Mucosa of descending colon (tissue), 3 donors: ENCODE results near the gene EPN2. TPM values are rescaled to one million over a fixed set of nuclear protein-coding genes. Genes with fewer than 3 reads are reported as not detected.
"Not testable (repeated sequence)": the region's sequence is repeated elsewhere in the genome, so short reads cannot be mapped to it uniquely, and the experiment has no call there.

Experiments
- ATAC-seq: fragments of 200-7000 bp; cut with Tn5 transposase; one replicate; pipeline ENCODE4 v1.9.1; 2020; ENCODE audit warnings: mild to moderate bottlenecking, moderate library complexity
- DNase-seq, 3 donors: peaks; one replicate each; pipeline ENCODE4 v3.0.0-alpha.2; 2020
- H3K36me3 ChIP-seq: fragments of 200-600 bp; one replicate; pipeline ENCODE4 v1.8.0; 2021; ENCODE audit warnings: low read depth, mild to moderate bottlenecking
- H3K4me1 ChIP-seq: fragments of 200-600 bp; one replicate; pipeline ENCODE4 v1.8.0; 2021; ENCODE audit warnings: low read depth, mild to moderate bottlenecking
- H3K4me3 ChIP-seq: fragments of 200-600 bp; one replicate; pipeline ENCODE4 v1.8.0; 2021; ENCODE audit warnings: mild to moderate bottlenecking
- H3K9me3 ChIP-seq: fragments of 200-600 bp; one replicate; pipeline ENCODE4 v1.8.0; 2021; ENCODE audit warnings: mild to moderate bottlenecking
- intact Hi-C, 2 donors: fragments of 100-400 bp; cut with DNase I in 1 of 2; cut with micrococcal nuclease in 1 of 2; formaldehyde crosslinking; loops; one replicate each; pipeline versions ENCODE4 v1.11.0 to v1.11.1; 2022; cut with DNase I, micrococcal nuclease
- total RNA-seq, 3 donors: library from RNA; stranded (reverse); fragmentation: NEBNext Ultra II Directional in 2 of 3; extraction: Animal tissue kit (Norgen Biotek cat#: 25700) in 2 of 3; gene quantifications; one replicate each; pipeline versions ENCODE4 v1.2.1 to v1.2.4, GENCODE V29; 2021 to 2023
- TF ChIP-seq, protein P1 (sequence below): fragments of 200-600 bp; IDR thresholded peaks from one replicate; pipeline ENCODE4 v1.8.0; 2022; ENCODE audit warnings: antibody characterized with exemption, mild to moderate bottlenecking
- donor health status: DM: no; HTN: no; CAD: no; lungs with moderate emphysema.
- donor health status: DM: no; HTN: no; CAD: no.
- donor health status: DM: no; HTN: yes; CAD: no.

Gene EPN2
- total RNA-seq, 3 donors from 2014 or later, result 32.6 to 75.8 (median 45.0) TPM

DNA sequence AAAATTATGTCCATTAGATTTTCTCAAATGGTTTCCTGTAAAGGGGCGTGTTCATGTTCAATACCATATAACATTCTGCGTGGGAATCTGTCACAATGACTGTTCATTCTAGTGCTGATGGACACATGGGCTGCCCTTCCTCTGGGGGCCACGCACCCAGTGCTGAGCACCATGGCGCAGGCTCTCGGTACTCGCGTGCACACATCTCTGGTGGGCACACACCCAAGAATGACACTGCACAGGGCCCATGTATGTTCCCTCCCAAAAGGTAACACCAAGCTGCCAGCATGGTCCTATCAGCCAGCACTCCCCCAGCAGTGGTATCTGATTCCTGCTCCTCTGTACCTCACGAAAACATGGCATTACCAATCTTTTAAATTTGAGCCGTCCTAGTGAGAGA lies 111.6 kb downstream of the EPN2 start:
- DNase-seq, result peak in 1 of 3 donors; percentile 24
- no peaks in the 10 kb centered on the region for H3K9me3 ChIP-seq
- TF ChIP-seq, protein P1, sequence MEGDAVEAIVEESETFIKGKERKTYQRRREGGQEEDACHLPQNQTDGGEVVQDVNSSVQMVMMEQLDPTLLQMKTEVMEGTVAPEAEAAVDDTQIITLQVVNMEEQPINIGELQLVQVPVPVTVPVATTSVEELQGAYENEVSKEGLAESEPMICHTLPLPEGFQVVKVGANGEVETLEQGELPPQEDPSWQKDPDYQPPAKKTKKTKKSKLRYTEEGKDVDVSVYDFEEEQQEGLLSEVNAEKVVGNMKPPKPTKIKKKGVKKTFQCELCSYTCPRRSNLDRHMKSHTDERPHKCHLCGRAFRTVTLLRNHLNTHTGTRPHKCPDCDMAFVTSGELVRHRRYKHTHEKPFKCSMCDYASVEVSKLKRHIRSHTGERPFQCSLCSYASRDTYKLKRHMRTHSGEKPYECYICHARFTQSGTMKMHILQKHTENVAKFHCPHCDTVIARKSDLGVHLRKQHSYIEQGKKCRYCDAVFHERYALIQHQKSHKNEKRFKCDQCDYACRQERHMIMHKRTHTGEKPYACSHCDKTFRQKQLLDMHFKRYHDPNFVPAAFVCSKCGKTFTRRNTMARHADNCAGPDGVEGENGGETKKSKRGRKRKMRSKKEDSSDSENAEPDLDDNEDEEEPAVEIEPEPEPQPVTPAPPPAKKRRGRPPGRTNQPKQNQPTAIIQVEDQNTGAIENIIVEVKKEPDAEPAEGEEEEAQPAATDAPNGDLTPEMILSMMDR, result no peak

DNA sequence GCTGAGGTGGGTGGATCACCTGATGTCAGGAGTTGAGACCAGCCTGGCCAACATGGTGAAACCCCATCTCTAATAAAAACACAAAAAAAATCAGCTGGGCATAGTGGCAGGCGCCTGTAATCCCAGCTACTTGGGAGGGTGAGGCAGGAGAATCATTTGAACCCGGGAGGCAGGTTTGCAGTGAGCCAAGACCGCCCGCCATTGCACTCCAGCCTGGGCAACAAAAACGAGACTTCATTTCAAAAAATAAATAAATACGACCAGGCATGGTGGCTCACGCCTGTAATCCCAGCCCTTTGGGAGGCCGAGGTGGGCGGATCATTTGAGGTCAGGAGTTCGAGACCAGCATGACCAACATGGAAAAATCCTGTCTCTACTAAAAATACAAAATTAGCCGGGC lies 116.2 kb downstream of the EPN2 start:
- H3K4me1 ChIP-seq, H3K4me3 ChIP-seq, ATAC-seq, intact Hi-C loops, DNase-seq, H3K36me3 ChIP-seq, H3K9me3 ChIP-seq: not testable (repeated sequence)

More for the DNA sequence above, 111.6 kb downstream of the EPN2 start:
- Histone ChIP-seq H3K4me3 (no peak overlapping the region), H3K4me1 (peaks cover 14% of the 10 kb centered on the region), H3K36me3 (no peaks in the 10 kb centered on the region)
- intact Hi-C loops, result no loop called here
- no peak for ATAC-seq

- ATAC-seq (no peak), DNase-seq (no peak)
- Histone ChIP-seq H3K36me3 (no peaks in the 10 kb centered on the region), H3K4me3 (no peak overlapping the region), H3K4me1 (no peaks in the 10 kb centered on the region), H3K9me3 (no peaks in the 10 kb centered on the region)
- intact Hi-C loops, result no loop called here
- TF ChIP-seq, protein P1, result no peak
These were observed 117.6 kb downstream of the EPN2 start for GRCh38 chr17:19354748-19355147.

GRCh38 chr17:19357351-19357750 lies 120.2 kb downstream of the EPN2 start:
- TF ChIP-seq, protein P1, result no peak
- no peaks in the 10 kb centered on the region for H3K36me3 ChIP-seq
- intact Hi-C loops, result no loop called here
- ATAC-seq (peak; percentile 50), DNase-seq (peak in 2 of 3 donors; percentile 28 to 33)
- no peak overlapping the region for H3K4me3 ChIP-seq
- no peaks in the 10 kb centered on the region for H3K9me3 ChIP-seq
- peaks cover 6% of the 10 kb centered on the region for H3K4me1 ChIP-seq

DNA sequence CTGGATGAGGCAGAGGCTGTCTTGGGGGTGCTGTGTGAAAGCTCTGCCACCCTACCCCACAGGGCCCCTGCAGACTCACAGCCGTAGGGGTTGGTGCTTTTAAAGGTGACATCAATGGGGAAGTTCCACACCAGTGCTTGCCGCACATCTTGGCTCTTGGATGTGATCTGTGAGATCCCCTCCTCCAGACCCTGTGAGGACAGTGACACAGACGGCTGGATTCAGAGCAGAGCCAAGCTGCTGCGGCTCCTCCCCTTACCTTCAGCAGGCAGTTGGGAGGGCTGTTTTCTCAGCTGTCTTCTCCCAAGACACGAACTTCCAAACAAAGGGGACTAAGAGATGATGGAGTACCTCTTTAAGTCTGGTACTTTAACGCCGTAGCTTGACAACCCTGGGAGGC lies 120.6 kb downstream of the EPN2 start:
- TF ChIP-seq, protein P1, result no peak
- Histone ChIP-seq H3K4me3 (no peak overlapping the region), H3K4me1 (peaks cover 6% of the 10 kb centered on the region), H3K36me3 (no peaks in the 10 kb centered on the region), H3K9me3 (no peaks in the 10 kb centered on the region)
- ATAC-seq (no peak), DNase-seq (peak in 1 of 3 donors; percentile 10)
- intact Hi-C loops, result no loop called here

DNA sequence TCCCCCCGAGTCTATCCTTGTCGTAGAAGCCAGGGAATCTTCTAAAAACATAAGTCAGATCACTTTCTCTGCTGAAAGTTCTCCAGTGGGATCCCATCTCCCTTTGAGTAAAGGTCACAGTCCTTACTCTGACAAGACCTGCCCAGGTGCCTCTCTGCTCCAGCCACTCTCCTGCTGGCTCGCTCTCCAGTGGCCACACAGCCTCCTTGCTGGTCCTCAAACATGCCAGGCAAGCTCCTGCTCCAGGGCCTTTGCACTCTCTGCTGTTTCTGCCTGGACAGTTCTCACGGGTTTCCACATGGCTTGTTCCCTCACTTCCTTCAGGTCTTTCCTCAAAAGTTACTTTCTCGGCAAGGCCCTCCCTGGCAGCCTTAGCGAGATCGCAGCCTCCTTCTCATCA lies 122.0 kb downstream of the EPN2 start:
- H3K4me1 ChIP-seq, result peaks cover 9% of the 10 kb centered on the region
- ATAC-seq (no peak), DNase-seq (no peak)
- H3K36me3 ChIP-seq, result no peaks in the 10 kb centered on the region
- no peak overlapping the region for H3K4me3 ChIP-seq
- no peaks in the 10 kb centered on the region for H3K9me3 ChIP-seq
- TF ChIP-seq, protein P1, result no peak
- intact Hi-C loops, result no loop called here
